SK-N-SH treated with all-trans-retinoic acid at 6 μM for 48 hours (cell line): ENCODE measurements around the gene ADAP1.
"Not testable (repeated sequence)": the region's sequence is repeated elsewhere in the genome, so short reads cannot be mapped to it uniquely, and the experiment has no call there.

Experiments used
- ATAC-seq: fragments of 200-7000 bp; cut with Tn5 transposase; 3 replicates; pipeline ENCODE4 v1.9.1; 2020; ENCODE audit warnings: mild to moderate bottlenecking, moderate library complexity
- ARNTL ChIP-seq: fragments of 450-650 bp; formaldehyde crosslinking; IDR thresholded peaks from 2 replicates; pipeline ENCODE4 v1.5.0; 2020; ENCODE audit warnings: low read depth, mild to moderate bottlenecking, moderate library complexity, borderline replicate concordance
- CREB5 ChIP-seq: fragments of 250-450 bp; sonication (Bioruptor Pico); IDR thresholded peaks from 2 replicates; pipeline ENCODE4 v1.5.1; 2020; ENCODE audit warnings: low read depth, mild to moderate bottlenecking, moderate library complexity
- CSDC2 ChIP-seq: fragments of 250-450 bp; sonication (Bioruptor Pico); IDR thresholded peaks from 2 replicates; pipeline ENCODE4 v1.5.0; 2020; ENCODE audit warnings: mild to moderate bottlenecking, moderate library complexity
- CSRNP3 ChIP-seq: fragments of 250-450 bp; sonication (Bioruptor Pico); IDR thresholded peaks from 2 replicates; pipeline ENCODE4 v1.5.1; 2021; ENCODE audit warnings: mild to moderate bottlenecking, moderate library complexity
- ESRRG ChIP-seq: fragments of 250-450 bp; sonication (Bioruptor Pico); IDR thresholded peaks from 2 replicates; pipeline ENCODE4 v1.6.1; 2021; ENCODE audit warnings: mild to moderate bottlenecking
- GLIS3 ChIP-seq: fragments of 250-450 bp; sonication (Bioruptor Pico); IDR thresholded peaks from 2 replicates; pipeline ENCODE4 v1.5.0; 2020; ENCODE audit warnings: mild to moderate bottlenecking, moderate library complexity
- ISL1 ChIP-seq: fragments of 250-450 bp; sonication (Bioruptor Pico); IDR thresholded peaks from 2 replicates; pipeline ENCODE4 v2.1.2; 2022; ENCODE audit warnings: mild to moderate bottlenecking, moderate library complexity
- POU6F1 ChIP-seq: fragments of 250-450 bp; sonication (Bioruptor Pico); IDR thresholded peaks from 2 replicates; pipeline ENCODE4 v1.8.0; 2021; ENCODE audit warnings: low read depth, mild to moderate bottlenecking, moderate library complexity, borderline replicate concordance
- RARB ChIP-seq: fragments of 250-450 bp; sonication (Bioruptor Pico); IDR thresholded peaks from 2 replicates; pipeline ENCODE4 v1.8.0; 2021; ENCODE audit warnings: mild to moderate bottlenecking, moderate library complexity
- SNAI2 ChIP-seq: fragments of 250-450 bp; sonication (Bioruptor Pico); IDR thresholded peaks from 2 replicates; pipeline ENCODE4 v1.5.0; 2020; ENCODE audit warnings: mild to moderate bottlenecking, moderate library complexity
- TOX ChIP-seq: fragments of 250-450 bp; sonication (Bioruptor Pico); IDR thresholded peaks from 2 replicates; pipeline ENCODE4 v1.8.0; 2021; ENCODE audit warnings: mild to moderate bottlenecking, moderate library complexity, borderline replicate concordance
- ZC3H10 ChIP-seq: fragments of 250-450 bp; sonication (Bioruptor Pico); IDR thresholded peaks from 2 replicates; pipeline ENCODE4 v1.5.1; 2021; ENCODE audit warnings: mild to moderate bottlenecking, moderate library complexity
- ZFP3 ChIP-seq: fragments of 250-450 bp; sonication (Bioruptor Pico); IDR thresholded peaks from 2 replicates; pipeline ENCODE4 v1.5.0; 2020; ENCODE audit warnings: mild to moderate bottlenecking, moderate library complexity
- ZFP30 ChIP-seq: fragments of 450-650 bp; formaldehyde crosslinking; IDR thresholded peaks from 2 replicates; pipeline ENCODE4 v1.5.0; 2022; ENCODE audit warnings: mild to moderate bottlenecking, moderate library complexity
- ZNF70 ChIP-seq: fragments of 450-650 bp; formaldehyde crosslinking; IDR thresholded peaks from 2 replicates; pipeline ENCODE4 v1.5.0; 2020; ENCODE audit warnings: mild to moderate bottlenecking, moderate library complexity
- ZNF8 ChIP-seq: fragments of 450-650 bp; formaldehyde crosslinking; IDR thresholded peaks from 2 replicates; pipeline ENCODE4 v1.5.0; 2020; ENCODE audit warnings: mild to moderate bottlenecking, moderate library complexity
- TF ChIP-seq, protein P1 (sequence below): fragments of 250-450 bp; sonication (Bioruptor Pico); IDR thresholded peaks from 2 replicates; pipeline ENCODE4 v1.5.0; 2020; ENCODE audit warnings: mild to moderate bottlenecking, moderate library complexity
- TF ChIP-seq, protein P2 (sequence below): fragments of 250-450 bp; sonication (Bioruptor Pico); IDR thresholded peaks from 2 replicates; pipeline ENCODE4 v1.8.0; 2020; ENCODE audit warnings: mild to moderate bottlenecking, moderate library complexity, borderline replicate concordance

ADAP1 gene

DNA sequence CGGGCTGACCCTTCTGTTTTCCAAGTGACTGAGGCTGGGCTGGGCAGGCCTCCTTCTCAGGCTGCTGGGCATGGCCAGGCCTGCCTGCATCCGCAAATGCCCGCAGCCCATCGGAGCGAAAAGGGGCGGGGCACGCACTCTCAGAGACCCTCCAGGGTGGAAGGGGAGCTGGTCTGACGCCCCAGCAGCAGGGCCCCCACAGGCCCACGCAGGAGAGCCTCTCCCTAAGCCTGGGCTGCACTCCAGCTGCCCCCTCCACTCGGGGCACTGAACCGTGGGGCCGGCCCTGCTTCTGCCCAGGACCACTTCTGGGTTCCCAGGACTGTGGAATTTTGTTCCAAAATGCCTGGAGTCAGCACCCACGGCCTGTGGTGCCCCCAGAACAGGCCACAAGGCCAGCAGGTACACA lies 9.3 kb downstream of the ADAP1 start (continued):
- TF ChIP-seq RARB (CRISPR knock-in tag), result no peak
- TF ChIP-seq ZNF70, result no peak
- TF ChIP-seq ZNF8 (CRISPR knock-in tag), result no peak
- no peak for TF ChIP-seq ISL1
- TF ChIP-seq, protein P1, sequence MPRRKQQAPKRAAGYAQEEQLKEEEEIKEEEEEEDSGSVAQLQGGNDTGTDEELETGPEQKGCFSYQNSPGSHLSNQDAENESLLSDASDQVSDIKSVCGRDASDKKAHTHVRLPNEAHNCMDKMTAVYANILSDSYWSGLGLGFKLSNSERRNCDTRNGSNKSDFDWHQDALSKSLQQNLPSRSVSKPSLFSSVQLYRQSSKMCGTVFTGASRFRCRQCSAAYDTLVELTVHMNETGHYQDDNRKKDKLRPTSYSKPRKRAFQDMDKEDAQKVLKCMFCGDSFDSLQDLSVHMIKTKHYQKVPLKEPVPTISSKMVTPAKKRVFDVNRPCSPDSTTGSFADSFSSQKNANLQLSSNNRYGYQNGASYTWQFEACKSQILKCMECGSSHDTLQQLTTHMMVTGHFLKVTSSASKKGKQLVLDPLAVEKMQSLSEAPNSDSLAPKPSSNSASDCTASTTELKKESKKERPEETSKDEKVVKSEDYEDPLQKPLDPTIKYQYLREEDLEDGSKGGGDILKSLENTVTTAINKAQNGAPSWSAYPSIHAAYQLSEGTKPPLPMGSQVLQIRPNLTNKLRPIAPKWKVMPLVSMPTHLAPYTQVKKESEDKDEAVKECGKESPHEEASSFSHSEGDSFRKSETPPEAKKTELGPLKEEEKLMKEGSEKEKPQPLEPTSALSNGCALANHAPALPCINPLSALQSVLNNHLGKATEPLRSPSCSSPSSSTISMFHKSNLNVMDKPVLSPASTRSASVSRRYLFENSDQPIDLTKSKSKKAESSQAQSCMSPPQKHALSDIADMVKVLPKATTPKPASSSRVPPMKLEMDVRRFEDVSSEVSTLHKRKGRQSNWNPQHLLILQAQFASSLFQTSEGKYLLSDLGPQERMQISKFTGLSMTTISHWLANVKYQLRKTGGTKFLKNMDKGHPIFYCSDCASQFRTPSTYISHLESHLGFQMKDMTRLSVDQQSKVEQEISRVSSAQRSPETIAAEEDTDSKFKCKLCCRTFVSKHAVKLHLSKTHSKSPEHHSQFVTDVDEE (CRISPR knock-in tag), result no peak
- no peak for TF ChIP-seq ESRRG (CRISPR knock-in tag)
- TF ChIP-seq, all 23 proteins: peak for 0

DNA sequence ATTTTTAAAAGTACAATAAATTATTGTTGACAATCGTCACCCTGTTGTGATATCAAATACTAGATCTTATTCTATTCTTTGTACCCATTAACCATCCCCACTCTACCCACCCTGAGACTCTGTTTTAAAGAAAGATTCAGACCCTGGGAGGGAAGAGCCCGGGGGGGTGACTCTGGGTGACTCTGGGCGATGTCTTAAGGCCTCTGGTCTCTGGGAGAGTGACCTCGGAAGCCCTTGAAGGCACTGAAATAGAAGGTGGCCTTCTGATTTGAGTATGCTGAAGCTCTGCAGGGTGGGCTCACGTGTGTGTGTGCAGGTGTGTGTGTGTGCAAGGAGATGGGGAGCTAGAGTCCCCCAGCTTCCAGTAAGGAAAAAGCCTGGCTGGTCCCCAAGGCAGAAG lies 9.7 kb downstream of the ADAP1 start:
- TF ChIP-seq TOX, result no peak
- no peak for TF ChIP-seq ARNTL
- TF ChIP-seq ZC3H10 (CRISPR knock-in tag), result no peak
- TF ChIP-seq GLIS3, result no peak
- TF ChIP-seq, protein P1 (CRISPR knock-in tag), result no peak
- TF ChIP-seq ZFP3 (CRISPR knock-in tag), result no peak
- no peak for TF ChIP-seq POU6F1 (CRISPR knock-in tag)
- TF ChIP-seq CSRNP3 (CRISPR knock-in tag), result no peak
- TF ChIP-seq, protein P2, sequence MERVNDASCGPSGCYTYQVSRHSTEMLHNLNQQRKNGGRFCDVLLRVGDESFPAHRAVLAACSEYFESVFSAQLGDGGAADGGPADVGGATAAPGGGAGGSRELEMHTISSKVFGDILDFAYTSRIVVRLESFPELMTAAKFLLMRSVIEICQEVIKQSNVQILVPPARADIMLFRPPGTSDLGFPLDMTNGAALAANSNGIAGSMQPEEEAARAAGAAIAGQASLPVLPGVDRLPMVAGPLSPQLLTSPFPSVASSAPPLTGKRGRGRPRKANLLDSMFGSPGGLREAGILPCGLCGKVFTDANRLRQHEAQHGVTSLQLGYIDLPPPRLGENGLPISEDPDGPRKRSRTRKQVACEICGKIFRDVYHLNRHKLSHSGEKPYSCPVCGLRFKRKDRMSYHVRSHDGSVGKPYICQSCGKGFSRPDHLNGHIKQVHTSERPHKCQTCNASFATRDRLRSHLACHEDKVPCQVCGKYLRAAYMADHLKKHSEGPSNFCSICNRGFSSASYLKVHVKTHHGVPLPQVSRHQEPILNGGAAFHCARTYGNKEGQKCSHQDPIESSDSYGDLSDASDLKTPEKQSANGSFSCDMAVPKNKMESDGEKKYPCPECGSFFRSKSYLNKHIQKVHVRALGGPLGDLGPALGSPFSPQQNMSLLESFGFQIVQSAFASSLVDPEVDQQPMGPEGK (CRISPR knock-in tag), result no peak
- TF ChIP-seq RARB (CRISPR knock-in tag), result no peak
- no peak for ATAC-seq

DNA sequence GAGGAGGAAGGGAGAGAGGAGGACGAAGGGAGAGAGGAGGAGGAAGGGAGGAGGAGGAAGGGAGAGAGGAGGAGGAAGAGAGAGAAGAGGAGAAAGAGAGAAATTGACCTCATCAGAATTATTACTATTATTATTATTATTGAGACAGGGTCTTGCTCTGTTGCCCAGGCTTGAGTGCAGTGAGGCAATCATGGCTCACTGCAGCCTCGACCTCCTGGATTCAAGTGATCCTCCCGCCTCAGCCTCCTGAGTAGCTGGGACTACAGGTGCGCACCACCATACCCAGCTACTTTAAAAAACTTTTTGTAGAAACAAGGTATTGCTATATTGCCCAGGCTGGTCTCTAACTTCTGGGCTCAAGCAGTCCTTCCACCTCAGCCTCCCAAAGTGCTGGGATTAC lies 10.7 kb downstream of the ADAP1 start:
- not testable (repeated sequence) for ATAC-seq

DNA sequence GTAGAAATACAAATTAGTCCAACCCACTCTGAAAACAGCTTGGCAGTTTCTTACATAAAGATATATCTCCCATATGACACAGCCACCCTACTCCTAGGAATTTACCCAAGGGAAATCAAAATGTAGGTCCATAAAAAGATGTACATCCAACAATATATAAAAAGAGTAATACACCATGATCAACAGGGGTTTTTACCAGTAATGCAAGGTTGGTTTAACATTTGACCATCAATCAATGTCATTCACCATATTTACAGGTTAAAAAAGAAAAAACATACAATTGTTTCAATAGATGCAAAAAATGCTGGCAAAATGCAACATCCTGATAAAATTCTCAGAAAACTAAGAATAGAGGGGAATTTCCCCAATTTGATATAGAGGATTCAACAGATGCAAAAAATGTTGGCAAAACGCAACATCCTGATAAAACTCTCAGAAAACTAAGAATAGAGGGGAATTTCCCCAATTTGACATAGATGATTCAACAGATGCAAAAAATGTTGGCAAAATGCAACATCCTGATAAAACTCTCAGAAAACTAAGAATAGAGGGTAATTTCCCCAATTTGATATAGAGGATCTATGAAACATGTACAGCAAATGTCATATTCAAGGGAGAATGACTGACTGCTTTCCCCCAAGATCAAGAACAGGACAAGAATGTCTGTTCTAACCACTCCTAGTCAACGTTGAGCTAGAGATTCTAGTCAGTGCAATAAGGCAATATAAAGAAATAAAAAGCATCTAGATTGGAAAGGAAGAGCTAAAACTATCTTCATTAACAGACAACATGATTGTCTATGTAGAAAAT lies 13.7 kb downstream of the ADAP1 start:
- ATAC-seq, result no peak
- TF ChIP-seq SNAI2, result no peak
- TF ChIP-seq RARB (CRISPR knock-in tag), result no peak
- TF ChIP-seq ZFP3 (CRISPR knock-in tag), result no peak
- TF ChIP-seq CREB5 (CRISPR knock-in tag), result no peak
- TF ChIP-seq ESRRG (CRISPR knock-in tag), result no peak
- TF ChIP-seq CSDC2, result no peak
- TF ChIP-seq POU6F1 (CRISPR knock-in tag), result no peak
- no peak for TF ChIP-seq ZFP30 (CRISPR knock-in tag)
